HepG2 (cell line): ENCODE data around the gene CENPP. TPM values are rescaled to one million over a fixed set of nuclear protein-coding genes. Genes with fewer than 3 reads are reported as not detected.

Experiments used
- ADNP ChIP-seq: sonication (generic); formaldehyde crosslinking; IDR thresholded peaks from 2 replicates; pipeline ENCODE4 v1.4.0; 2020; ENCODE audit warnings: missing genetic modification reagents
- AGO2 ChIP-seq: fragments of 200-400 bp; formaldehyde crosslinking; optimal IDR thresholded peaks from 2 replicates; pipeline ENCODE3; 2017; ENCODE audit warnings: mild to moderate bottlenecking, low read depth, low read length, moderate library complexity
- CHD4 ChIP-seq: fragments of 200-600 bp; sonication (generic); IDR thresholded peaks from 2 replicates; pipeline ENCODE4 v1.7.0; 2017; ENCODE audit warnings: mild to moderate bottlenecking, low read length, borderline replicate concordance
- HMG20B ChIP-seq: conservative IDR thresholded peaks from 2 replicates; pipeline ENCODE4 v1.6.1; 2016; ENCODE audit warnings: missing genetic modification reagents, missing compliant biosample characterization
- SALL2 ChIP-seq: sonication (generic); formaldehyde crosslinking; IDR thresholded peaks from 2 replicates; pipeline ENCODE4 v1.8.1; 2023; ENCODE audit warnings: mild to moderate bottlenecking, missing genetic modification reagents, inconsistent platforms
- SSRP1 ChIP-seq: IDR thresholded peaks from 2 replicates; pipeline ENCODE4 v1.6.1; 2016; ENCODE audit warnings: control low read depth
- STAT5B ChIP-seq: sonication (generic); formaldehyde crosslinking; IDR thresholded peaks from 2 replicates; pipeline ENCODE4 v1.4.0; 2020; ENCODE audit warnings: missing genetic modification reagents
- THAP7 ChIP-seq: sonication (generic); formaldehyde crosslinking; IDR thresholded peaks from 2 replicates; pipeline ENCODE4 v1.8.1; 2023; ENCODE audit warnings: mild to moderate bottlenecking, missing genetic modification reagents
- UBTF ChIP-seq: sonication (generic); formaldehyde crosslinking; IDR thresholded peaks from 2 replicates; pipeline ENCODE4 v1.4.0; 2020; ENCODE audit warnings: mild to moderate bottlenecking, missing genetic modification reagents
- ZNF160 ChIP-seq: sonication (generic); formaldehyde crosslinking; IDR thresholded peaks from 2 replicates; pipeline ENCODE4 v1.8.0; 2022; ENCODE audit warnings: mild to moderate bottlenecking, inconsistent platforms, missing genetic modification reagents
- ZNF234 ChIP-seq: sonication (generic); formaldehyde crosslinking; conservative IDR thresholded peaks from 2 replicates; pipeline ENCODE4 v1.5.1; 2020; ENCODE audit warnings: mild to moderate bottlenecking, missing genetic modification reagents
- ZNF558 ChIP-seq: sonication (generic); formaldehyde crosslinking; IDR thresholded peaks from 2 replicates; pipeline ENCODE4 v1.9.0; 2022; ENCODE audit warnings: mild to moderate bottlenecking, missing genetic modification reagents, borderline replicate concordance
- ZNF562 ChIP-seq: sonication (generic); formaldehyde crosslinking; IDR thresholded peaks from 2 replicates; pipeline ENCODE4 v1.8.0; 2022; ENCODE audit warnings: missing genetic modification reagents, borderline replicate concordance
- ZNF589 ChIP-seq: sonication (generic); formaldehyde crosslinking; conservative IDR thresholded peaks from 2 replicates; pipeline ENCODE4 v1.8.0; 2022; ENCODE audit warnings: mild to moderate bottlenecking, moderate library complexity, missing genetic modification reagents
- ZNF615 ChIP-seq: sonication (generic); formaldehyde crosslinking; IDR thresholded peaks from 2 replicates; pipeline ENCODE4 v1.5.0; 2020; ENCODE audit warnings: mild to moderate bottlenecking, missing genetic modification reagents, borderline replicate concordance
- ZSCAN30 ChIP-seq: sonication (generic); formaldehyde crosslinking; IDR thresholded peaks from 2 replicates; pipeline ENCODE4 v1.5.0; 2020; ENCODE audit warnings: mild to moderate bottlenecking, missing genetic modification reagents
- polyA plus RNA-seq, 8 experiments: library from polyadenylated mRNA; depleted of rRNA in 3 of 8; stranded (reverse) in 7 of 8; unstranded in 1 of 8; fragments of >200 nt; fragmentation: Illumina TruSeq in 4 of 8; extraction: Trizol in 4 of 8; gene quantifications; 2 replicates each; pipeline versions ENCODE4 v1.2.1 to v1.2.3, GENCODE V29; 2011 to 2016; ENCODE audit warnings: low read depth in 4 of 8, missing spikeins in 1 of 8, mixed read lengths in 1 of 8; ENCODE audit not compliant: insufficient read depth in 1 of 8
- total RNA-seq, 5 experiments: library from RNA; depleted of rRNA; stranded (reverse); fragments of >200 nt; fragmentation: Illumina TruSeq; extraction: Trizol; gene quantifications; 2 replicates each; pipeline ENCODE4 v1.2.3, GENCODE V29; 2016; ENCODE audit warnings: low read depth in 1 of 5
- TF ChIP-seq, protein P1 (sequence below): sonication (generic); formaldehyde crosslinking; IDR thresholded peaks from 2 replicates; pipeline ENCODE4 v1.4.0; 2020; ENCODE audit warnings: missing genetic modification reagents
- TF ChIP-seq, protein P2 (sequence below): sonication (generic); formaldehyde crosslinking; IDR thresholded peaks from 2 replicates; pipeline ENCODE4 v1.5.1; 2020; ENCODE audit warnings: mild to moderate bottlenecking, moderate library complexity, missing genetic modification reagents
- TF ChIP-seq, protein P3 (sequence below): sonication (generic); formaldehyde crosslinking; IDR thresholded peaks from 2 replicates; pipeline ENCODE4 v1.5.1; 2020; ENCODE audit warnings: missing genetic modification reagents, mild to moderate bottlenecking, borderline replicate concordance

Gene CENPP
- total and polyA plus RNA-seq, 2 of the 13 experiments (the other 11 are each of a cell fraction or from before 2014, with no cell fraction given): 2.0 to 11.4 TPM

DNA sequence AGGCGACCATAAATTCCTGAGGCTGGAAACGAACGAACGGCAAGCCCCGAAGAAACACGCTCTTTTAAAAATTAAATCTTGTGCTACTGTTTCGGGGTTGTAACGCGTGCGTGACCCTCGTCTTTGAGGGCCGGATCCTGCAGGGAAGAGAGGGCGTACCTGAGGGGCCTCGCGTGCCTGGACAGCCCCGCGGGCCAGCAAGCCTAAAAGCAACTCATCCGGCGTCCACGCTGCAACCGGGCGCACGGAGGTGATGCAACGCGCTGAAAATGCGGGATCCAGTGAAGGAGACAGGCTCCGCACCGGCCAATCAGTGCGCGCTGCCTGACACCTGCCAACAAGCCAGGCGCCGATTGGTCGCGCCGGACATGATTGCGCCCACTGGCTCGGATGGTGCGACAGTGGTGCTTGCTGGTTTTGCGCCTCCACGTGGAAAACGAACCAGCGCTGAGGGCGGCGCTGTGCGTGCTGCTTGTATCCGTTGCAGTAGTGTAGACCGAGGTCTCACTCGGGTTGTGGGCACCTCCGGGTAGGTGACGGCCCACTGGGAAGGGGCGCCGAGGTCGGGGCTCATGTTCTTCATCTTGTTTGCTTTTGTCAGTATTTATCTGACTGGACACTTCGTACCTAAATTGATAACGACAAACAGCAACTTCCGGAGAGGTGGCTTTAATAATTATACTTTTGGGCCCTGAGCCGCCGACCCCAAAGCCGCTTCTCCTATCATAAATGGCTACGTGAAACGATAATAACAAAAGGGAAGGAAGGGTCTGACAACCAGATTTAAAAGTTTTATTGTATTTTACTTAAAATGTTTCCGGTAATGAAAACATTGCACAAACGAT, 32.1 kb upstream of the CENPP start, which contains the start of gene IARS1 (continued):
- TF ChIP-seq, protein P1, sequence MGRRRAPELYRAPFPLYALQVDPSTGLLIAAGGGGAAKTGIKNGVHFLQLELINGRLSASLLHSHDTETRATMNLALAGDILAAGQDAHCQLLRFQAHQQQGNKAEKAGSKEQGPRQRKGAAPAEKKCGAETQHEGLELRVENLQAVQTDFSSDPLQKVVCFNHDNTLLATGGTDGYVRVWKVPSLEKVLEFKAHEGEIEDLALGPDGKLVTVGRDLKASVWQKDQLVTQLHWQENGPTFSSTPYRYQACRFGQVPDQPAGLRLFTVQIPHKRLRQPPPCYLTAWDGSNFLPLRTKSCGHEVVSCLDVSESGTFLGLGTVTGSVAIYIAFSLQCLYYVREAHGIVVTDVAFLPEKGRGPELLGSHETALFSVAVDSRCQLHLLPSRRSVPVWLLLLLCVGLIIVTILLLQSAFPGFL (CRISPR knock-in tag): 0 out of 2 replicates have a peak, but pooled peaks have one; percentile 70
- TF ChIP-seq, protein P2, sequence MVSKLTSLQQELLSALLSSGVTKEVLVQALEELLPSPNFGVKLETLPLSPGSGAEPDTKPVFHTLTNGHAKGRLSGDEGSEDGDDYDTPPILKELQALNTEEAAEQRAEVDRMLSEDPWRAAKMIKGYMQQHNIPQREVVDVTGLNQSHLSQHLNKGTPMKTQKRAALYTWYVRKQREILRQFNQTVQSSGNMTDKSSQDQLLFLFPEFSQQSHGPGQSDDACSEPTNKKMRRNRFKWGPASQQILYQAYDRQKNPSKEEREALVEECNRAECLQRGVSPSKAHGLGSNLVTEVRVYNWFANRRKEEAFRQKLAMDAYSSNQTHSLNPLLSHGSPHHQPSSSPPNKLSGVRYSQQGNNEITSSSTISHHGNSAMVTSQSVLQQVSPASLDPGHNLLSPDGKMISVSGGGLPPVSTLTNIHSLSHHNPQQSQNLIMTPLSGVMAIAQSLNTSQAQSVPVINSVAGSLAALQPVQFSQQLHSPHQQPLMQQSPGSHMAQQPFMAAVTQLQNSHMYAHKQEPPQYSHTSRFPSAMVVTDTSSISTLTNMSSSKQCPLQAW: peak; percentile 84
- TF ChIP-seq CHD4 (no peak), HMG20B (CRISPR knock-in tag) (0 out of 2 replicates have a peak, but pooled peaks have one; percentile 13), ADNP (no peak), ZNF562 (peak; percentile 51; the same call in 1 of the 2 replicates), ZSCAN30 (no peak), AGO2 (no peak), ZNF160 (peak; percentile 90), STAT5B (CRISPR knock-in tag) (peak; percentile 61; the same call in 1 of the 2 replicates), ZNF558 (CRISPR knock-in tag) (peak; percentile 91), SALL2 (CRISPR knock-in tag) (peak; percentile 91), SSRP1 (CRISPR knock-in tag) (no peak), ZNF615 (CRISPR knock-in tag) (no peak), UBTF (CRISPR knock-in tag) (peak; percentile 88), THAP7 (CRISPR knock-in tag) (0 out of 2 replicates have a peak, but pooled peaks have one; percentile 23), ZNF589 (peak; percentile 91), ZNF234 (CRISPR knock-in tag) (no peak)
- TF ChIP-seq, protein P3, sequence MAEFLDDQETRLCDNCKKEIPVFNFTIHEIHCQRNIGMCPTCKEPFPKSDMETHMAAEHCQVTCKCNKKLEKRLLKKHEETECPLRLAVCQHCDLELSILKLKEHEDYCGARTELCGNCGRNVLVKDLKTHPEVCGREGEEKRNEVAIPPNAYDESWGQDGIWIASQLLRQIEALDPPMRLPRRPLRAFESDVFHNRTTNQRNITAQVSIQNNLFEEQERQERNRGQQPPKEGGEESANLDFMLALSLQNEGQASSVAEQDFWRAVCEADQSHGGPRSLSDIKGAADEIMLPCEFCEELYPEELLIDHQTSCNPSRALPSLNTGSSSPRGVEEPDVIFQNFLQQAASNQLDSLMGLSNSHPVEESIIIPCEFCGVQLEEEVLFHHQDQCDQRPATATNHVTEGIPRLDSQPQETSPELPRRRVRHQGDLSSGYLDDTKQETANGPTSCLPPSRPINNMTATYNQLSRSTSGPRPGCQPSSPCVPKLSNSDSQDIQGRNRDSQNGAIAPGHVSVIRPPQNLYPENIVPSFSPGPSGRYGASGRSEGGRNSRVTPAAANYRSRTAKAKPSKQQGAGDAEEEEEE (CRISPR knock-in tag): peak; percentile 86; the same call in 1 of the 2 replicates
